Cortex of kidney (tissue), 1 donor: Measurements from ENCODE around the gene MT1F.

ENCODE experiments used
- DNase-seq: peaks from one replicate; lab custom pipeline; 2025; lab: John Stamatoyannopoulos, UW

The MT1F gene

DNA sequence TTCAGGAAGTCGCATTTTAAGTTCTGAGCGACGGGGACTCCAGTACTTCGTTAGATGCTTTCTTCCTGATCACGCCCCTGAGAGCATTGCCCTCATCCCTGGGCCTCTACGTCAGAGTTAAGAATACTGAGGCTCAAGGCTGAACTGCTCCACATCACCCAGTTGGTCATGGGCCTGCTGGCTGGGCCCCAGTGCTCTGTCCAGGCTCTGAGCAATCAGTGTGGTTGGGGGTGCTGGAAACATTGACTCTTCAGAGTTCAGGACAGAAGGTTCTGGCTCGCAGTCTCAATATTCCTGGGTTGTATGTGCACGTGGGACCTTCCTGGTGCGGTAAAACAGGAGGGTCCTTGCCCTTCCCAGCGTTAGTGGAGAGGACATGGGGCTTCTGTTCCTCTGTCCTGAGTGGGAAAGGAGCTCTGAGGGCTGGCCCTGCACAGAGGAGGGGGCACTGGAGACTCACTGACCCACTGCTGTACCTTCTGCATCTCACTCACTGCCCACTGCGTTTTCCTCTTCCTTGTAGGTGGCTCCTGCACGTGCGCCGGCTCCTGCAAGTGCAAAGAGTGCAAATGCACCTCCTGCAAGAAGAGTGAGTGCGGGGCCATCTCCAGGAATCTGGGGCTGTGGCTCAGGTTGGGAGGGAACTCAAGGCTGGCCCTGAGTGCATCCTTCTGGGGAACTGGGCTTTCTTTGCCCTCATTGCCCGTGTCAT is 31.7 kb upstream of the MT1F start:
- DNase-seq, result no peak

DNA sequence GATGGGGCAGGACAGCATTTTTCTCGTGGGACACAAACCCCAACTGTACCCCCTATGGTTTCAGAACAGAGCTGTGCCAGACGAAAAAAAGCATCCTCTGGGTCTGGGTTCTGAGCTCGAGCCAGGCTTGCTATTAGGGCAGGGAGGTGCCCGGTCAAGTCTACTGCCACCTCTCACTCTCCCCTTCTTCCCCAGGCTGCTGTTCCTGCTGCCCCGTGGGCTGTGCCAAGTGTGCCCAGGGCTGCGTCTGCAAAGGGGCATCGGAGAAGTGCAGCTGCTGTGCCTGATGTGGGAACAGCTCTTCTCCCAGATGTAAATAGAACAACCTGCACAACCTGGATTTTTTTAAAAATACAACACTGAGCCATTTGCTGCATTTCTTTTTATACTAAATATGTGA is 31.1 kb upstream of the MT1F start:
- no peak for DNase-seq

DNA sequence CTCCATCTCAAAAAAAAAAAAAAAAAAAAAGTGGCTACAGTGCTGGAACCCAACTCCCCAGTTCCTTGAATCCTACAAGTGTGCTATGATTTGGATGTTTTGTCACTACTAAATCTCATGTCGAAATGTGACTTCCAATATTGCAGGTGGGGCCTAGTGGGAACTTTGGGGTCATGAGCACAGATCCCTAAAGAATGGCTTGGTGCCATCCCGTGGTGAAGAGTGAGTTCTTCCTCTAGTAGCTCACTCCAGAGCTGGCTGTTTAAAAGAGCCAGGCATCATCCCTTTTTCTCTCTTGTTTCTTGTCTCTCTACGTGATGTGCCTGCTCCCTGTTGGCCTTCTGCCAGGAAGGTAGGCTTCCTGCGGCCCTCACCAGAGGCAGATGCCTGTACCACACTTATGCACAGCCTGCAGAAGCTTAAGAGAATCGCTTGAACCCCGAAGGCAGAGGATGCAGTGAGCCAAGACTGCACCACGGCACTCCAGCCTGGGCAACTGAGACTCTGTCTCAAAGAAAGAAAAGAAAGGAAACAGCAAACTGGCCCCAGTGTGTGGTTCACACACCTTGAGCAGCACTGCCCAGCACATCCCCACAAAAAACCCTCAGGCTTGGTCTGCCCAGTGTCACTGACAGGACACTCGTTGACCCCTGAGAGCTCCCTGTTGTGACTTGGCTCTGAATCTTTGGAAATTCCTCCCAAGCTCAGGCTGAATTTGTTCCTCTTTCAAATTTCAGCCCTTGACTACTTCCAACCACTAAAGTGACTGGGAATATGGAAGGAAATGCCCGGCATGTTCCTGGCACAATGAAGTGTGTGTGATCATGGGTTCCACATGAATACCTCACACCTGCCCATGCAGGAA is 29.0 kb upstream of the MT1F start:
- DNase-seq, result no peak

DNA sequence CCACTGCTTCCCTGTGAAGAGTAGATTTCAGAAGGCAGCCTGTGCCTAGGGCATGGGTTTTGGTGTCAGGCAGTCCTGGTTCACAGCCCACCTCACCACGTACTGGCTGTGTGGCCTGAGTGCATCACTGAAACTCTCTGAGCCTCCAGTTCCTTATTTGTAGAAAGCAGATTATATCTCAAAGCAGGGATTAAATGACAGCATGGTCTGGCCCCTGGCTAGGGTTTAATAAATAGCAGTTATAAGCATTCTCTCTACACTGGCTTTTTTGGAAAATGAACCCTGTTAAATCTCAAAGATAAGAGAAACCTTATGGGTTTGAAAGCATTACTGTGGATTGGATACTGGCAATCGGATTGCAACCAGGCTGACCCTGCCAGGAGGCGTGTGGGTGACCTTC is 28.2 kb upstream of the MT1F start:
- DNase-seq, result no peak

DNA sequence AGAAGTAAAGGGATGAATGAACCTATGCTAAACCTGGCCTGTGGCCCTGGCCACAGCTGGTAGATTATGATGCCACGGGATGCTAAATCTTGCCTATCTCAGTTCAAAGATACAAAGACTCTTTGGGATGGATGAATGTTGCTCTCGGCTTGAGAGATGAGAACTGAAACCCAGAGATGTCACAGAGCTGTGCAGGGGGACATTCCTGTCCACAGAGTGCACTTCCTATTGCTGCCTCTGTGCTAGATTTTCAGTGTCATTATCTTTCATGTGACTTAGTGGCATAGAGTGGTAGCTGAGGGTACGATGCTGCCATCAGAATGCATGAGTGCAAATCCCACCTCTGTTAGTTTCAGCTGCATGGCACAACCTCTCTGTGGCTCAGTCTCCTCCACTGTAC is 27.6 kb upstream of the MT1F start:
- no peak for DNase-seq

DNA sequence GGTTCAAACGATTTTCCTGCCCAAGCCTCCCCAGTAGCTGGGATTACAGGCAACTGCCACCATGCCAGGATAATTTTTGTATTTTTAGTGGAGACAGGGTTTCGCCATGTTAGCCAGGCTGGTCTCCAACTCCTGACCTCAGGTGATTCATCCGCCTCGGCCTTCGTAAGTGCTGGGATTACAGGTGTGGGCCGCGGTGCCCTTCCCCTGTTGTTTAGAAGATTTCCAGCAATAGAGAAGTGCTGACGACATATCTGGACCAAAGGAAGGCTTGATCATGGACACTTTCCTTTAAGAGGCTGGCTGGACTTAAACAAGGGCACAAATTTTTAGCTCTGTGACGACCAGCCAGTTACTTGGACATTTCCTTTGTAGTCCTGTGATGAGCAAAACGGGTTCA is 26.6 kb upstream of the MT1F start:
- DNase-seq, result no peak

GRCh38 chr16:56631832-56632155 is 26.0 kb upstream of the MT1F start:
- DNase-seq, result no peak

GRCh38 chr16:56632156-56632847 is 25.5 kb upstream of the MT1F start, which contains the start of gene MT1M:
MT1M (plus strand) TSS chr16:56632659; CDS start chr16:56632732, 73 bp downstream.
- DNase-seq, result no peak

DNA sequence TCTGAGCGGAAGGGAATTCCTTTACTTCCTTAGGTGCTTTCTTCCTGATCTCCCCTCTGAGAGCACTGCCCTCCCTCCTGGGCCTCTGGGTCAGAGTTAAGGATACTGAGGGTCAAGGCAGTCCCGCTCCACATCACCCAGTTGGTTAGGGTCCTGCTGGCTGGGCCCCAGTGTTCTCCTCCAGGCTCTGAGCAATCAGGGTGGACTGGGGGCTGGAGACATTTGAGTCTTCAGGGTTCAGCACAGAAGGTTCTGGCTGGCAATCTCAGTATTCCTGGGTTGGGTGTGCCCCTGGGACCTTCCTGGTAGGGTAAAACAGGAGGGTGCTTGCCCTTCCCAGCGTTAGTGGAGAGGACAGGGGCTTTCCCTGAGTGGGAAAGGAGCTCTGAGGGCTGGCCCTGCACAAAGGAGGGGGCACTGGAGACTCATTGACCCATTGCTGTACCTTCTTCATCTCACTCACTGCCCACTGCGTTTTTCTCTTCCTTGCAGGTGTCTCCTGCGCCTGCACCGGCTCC is 24.9 kb upstream of the MT1F start:
- no peak for DNase-seq

DNA sequence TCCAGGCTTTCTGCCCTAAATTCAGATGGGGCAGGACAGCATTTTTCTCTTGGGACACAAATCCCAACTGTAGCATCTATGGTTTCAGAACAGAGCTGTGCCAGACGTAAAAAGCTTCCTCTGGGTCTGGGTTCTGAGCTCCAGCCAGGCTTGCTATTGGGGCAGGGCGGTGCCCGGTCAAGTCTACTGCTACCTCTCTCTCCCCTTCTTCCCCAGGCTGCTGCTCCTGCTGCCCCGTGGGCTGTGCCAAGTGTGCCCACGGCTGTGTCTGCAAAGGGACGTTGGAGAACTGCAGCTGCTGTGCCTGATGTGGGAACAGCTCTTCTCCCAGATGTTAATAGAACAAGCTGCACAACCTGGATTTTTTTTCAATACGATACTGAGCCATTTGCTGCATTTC is 24.2 kb upstream of the MT1F start:
- no peak for DNase-seq

- DNase-seq, result no peak
These were observed 22.9 kb upstream of the MT1F start for GRCh38 chr16:56634715-56635440.

DNA sequence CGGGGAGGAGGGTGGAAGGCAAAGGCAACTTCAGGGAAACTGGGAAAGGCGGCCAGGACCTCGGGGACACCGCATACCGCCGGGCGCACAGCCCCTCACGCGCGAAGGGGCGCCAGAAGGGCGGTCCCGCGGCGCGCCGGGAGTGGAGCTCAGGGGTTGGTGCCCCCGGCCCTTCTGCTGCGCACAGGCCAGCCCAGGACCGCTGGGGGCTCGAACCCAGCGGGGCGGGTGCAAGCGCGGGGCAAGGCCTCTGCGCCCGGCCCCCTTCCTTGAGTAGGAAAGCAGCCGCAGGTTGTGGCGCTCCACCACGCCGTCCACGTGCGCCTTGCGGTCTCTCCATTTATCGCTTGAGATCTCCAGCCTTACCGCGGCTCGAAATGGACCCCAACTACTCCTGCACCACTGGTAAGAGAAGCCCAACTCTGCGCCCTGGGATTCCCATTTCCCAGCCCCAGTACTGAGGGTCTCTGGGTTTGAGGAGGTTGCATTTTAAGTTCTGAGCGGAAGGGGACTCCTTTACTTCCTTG is 22.3 kb upstream of the MT1F start:
- no peak for DNase-seq

- DNase-seq, result no peak
These were observed 20.9 kb upstream of the MT1F start for GRCh38 chr16:56636616-56637413.

GRCh38 chr16:56637814-56638750 is 19.7 kb upstream of the MT1F start, which contains the start of gene MT1A:
MT1A (plus strand) TSS chr16:56638666; CDS start chr16:56638739, 73 bp downstream.
- no peak for DNase-seq

DNA sequence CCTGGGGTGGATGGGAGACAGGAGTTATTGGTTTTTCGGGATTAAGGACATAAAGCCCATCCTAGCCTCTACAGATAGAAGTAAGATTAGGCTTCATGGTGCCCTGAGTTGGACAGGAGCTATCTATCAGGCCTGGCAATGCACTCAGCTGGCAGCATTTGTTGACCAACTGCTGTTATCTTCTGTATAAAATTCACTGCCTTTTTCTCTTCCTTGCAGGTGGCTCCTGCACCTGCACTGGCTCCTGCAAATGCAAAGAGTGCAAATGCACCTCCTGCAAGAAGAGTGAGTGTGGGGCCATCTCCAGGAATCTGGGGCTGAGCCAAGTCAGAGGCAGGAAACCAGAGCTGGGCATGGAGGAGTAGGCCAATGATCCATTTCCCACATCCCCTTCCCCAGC is 18.7 kb upstream of the MT1F start:
- DNase-seq, result no peak

DNA sequence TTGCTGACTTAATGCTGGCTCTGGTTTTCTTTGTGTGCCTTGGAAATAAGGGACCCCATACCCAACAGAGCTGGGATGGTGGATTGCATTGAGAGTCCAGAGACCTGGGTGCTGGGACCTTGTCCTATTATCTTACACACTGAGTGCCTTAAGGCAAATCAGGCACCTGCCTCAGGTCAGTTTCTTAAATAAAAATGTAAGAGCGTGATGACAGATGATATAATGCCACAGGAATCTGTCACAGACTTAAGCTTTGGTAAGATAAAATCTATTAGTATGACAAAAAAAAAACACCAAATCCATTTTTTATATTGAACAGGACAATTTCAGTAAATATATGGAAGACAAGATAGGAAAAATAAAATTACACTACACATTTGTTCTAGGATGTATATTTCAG is 17.7 kb upstream of the MT1F start:
- DNase-seq, result no peak

- DNase-seq, result no peak
These were observed 16.6 kb upstream of the MT1F start for GRCh38 chr16:56641166-56641565.

DNA sequence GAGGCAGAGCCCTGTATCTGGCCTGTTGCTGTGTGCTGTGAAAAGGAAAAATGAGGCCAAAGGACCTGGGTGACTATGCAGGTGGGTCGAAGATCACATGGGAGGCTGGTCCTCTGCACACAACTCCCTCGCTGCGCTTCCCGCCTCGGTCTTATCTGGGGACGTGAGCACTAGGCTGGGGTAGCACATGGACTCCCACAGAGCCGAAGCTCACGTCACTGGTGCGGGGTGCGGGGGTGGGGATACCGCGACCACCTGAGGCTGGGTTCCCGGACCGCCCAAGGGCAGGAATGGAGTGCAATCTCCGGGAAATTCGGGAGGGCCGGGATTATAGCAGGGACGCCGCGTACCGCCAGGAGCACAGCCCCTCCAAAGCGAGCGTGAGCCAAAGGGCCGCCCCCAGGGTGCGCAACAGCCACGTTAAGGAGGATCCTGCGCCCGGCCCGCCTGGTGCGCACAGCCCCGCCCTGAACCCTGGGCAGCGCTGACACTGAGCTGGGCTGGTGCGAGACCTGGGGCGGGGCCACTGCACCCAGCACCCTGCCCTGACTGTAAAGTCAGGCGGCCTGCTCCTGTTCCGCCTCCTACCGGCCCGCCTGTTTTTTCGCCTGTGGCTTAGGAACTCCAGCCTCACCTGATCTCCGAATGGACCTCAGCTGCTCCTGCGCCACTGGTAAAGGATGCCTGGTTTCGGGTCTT is 14.5 kb upstream of the MT1F start:
- no peak for DNase-seq

DNA sequence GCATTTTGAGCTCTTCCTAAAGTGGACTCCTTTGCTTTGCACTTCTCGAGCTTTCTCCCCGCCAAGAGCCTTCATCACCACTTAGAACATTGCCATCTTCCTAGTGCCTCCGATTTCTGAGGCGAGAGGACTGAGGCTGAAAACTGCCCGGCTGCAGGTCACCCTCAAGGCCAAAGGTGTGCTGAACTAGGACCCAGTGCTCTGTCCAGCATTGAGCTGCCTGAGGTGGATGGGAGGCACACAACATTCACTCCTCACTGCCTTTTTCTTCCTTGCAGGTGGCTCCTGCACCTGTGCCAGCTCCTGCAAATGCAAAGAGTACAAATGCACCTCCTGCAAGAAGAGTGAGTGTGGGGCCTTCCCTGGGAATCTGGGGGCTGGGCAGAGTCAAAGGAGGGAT is 13.9 kb upstream of the MT1F start:
- DNase-seq, result no peak
